ENCODE results near the gene THSD7B.

THSD7B gene

GRCh38 chr2:137207030-137207429 is 441.7 kb downstream of the THSD7B start:
- DNase-seq, result no peak

- no peak for DNase-seq
Measured at GRCh38 chr2:137208431-137208891, 443.1 kb downstream of the THSD7B start.

GRCh38 chr2:137210039-137210438 is 444.7 kb downstream of the THSD7B start:
- DNase-seq, result no peak

DNA sequence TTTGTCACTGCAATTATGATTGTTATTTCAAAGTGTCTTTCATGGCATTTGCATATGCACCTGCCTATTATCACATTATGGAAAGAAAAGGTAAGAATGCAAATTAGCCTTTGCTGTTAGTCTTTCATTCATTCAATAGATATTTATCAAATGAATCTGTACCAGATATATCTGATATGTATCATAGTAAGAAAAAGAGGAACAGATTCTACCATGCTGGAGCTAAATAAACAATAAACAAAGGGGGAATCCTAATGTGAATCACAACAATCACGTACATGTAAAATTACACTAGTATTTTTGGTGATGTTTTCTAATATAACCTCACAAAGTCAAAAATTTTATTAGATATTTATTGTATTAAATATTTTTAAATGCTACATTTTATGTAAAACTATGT is 446.4 kb downstream of the THSD7B start:
- no peak for DNase-seq

GRCh38 chr2:137220438-137220993 is 455.2 kb downstream of the THSD7B start:
- no peak for DNase-seq

DNA sequence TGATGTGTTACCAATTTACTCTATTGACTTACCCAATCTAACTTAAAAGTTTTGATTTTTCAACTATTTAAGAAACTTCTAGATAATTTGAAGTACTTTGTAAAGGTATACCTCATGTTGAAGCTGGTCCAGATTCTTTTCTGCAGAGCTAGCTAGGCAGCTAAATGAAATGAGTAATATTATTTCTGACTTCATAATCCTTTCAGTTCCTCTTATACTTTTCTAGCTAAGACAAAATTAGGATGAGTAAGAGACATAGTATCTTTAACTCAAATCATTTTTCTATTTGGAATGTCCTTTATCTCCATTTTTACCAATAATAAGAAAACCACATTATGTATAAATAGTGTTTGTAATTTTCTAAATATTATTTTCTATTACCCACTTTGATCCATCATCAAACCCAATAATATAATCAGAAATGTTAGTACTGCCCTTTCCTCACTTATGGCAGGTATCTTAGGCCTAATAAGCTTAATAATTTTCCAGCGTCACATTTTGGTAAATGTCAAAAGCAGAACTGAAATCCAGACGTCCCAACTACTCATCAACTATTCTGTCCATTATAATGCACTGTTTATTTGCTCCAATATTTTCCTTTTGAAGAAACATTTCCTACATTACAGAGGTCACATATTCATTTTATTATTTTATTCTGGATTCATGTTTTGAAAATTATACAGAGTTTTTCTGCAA is 456.6 kb downstream of the THSD7B start:
- DNase-seq, result no peak

DNA sequence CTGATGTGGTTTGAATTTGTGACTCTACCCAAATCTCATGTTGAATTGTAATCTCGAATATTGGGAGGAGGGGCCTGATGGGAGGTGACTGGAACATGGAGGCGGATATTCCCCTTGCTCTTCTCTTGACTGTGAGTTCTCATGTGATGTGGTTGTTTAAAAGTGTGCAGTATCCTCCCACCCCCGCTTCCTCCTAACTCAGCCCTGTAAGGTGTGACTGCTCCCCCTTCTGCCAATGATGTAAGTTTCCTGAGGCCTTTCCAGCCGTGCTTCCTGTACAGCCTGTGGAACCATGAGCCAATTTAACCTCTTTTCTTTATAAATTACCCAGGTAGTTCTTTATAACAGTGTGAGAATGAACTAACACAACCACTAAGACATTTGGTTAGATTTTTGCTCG is 458.4 kb downstream of the THSD7B start:
- DNase-seq, result no peak

DNA sequence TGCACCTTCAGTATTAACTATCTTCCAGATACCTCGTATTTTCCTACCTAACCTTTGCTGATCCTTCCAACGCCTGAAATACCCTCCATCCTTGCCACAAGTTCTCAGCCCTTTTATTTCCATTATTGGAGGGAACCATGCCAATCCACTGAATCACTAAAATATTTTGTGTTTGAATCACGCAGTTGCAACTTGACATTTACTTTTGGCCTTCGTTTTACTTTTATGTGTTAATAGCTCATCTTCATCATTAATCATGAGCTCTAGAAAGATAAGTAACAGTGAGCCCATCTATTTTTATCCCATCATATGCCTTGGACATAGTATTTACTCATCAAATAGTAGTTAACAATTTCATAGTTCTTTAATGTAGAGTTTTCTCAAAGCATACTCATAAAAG is 463.2 kb downstream of the THSD7B start:
- DNase-seq, result no peak

- DNase-seq, result no peak
Measured at GRCh38 chr2:137229834-137230233, 464.5 kb downstream of the THSD7B start.

DNA sequence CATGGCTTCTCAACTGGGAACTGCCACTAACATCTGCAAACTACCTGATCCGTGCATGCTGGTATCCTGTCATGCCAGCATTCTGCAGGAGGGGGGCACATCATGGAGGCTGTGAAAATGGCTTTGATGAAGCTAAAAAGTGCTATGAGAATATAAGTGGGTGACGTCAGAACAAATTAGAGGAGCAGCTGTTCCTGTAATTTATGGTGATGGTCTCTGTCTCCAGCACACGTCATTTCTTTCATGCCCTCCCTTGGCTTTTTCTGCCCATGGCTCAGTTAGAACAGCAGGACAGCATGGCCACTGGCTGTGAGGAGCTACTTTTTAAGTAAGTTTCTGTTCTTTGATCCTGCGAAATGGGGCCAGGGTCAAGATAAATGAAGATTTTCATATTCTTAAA is 466.3 kb downstream of the THSD7B start:
- no peak for DNase-seq

DNA sequence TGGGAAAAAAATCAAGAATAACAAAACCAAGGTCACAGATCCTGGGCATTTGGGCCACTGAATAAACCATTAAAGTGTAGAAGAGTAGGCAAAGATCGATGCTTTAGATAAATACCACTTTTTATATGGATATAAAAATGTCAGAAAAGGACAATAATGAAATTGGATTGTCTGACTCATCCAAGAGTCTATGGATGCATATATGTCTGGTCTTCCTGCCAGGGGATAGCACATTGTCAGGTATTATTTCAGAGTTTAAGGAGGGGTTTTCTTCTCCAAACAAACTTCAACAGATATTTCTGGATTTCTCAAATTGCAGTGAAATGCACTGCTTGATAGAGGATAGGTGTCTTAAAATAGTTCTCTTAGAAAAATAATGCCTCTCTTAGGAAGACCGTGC is 466.7 kb downstream of the THSD7B start:
- DNase-seq, result no peak

GRCh38 chr2:137233091-137233490 is 467.7 kb downstream of the THSD7B start:
- DNase-seq, result no peak

GRCh38 chr2:137237055-137237454 is 471.7 kb downstream of the THSD7B start:
- DNase-seq, result no peak

GRCh38 chr2:137238065-137238464 is 472.7 kb downstream of the THSD7B start:
- DNase-seq, result no peak

GRCh38 chr2:137249463-137250130 is 484.3 kb downstream of the THSD7B start:
- no peak for DNase-seq

DNA sequence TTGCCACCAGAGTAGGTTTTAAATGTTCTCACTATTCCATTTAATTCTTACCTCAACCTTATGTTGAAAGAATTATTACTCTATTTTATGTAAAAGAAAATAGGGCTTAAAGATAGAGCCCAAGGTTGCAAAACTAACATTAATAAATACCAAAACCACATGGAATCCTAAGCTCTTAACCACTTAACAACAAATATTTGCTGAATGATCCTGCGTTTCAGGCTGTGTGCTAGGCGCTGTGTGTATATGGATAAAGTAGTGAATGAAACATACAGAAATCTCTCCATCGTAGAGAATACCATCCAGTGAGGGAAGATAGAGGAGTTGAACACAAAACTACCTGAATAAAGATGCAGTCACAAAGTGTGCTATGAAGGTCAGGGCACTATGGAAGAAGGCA is 485.1 kb downstream of the THSD7B start:
- no peak for DNase-seq

DNA sequence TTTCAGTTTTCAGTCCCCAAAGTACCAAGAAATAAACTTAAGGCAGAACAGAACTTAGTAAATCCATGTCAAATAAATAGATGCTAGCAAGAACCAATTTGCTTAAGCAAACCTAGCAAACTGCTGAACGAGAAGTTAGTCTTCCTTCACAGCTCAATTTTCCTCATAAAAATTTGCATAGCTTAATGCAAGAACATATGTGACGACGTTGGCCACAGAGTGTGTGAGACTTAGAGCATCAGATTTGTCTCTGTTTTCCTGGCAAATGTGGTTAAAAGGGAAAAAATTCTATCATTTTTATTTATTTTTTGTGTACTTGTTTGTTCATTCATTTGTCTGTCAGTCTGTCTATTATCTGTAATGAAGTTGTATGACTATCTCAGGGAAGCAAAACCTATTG is 485.7 kb downstream of the THSD7B start:
- no peak for DNase-seq

DNA sequence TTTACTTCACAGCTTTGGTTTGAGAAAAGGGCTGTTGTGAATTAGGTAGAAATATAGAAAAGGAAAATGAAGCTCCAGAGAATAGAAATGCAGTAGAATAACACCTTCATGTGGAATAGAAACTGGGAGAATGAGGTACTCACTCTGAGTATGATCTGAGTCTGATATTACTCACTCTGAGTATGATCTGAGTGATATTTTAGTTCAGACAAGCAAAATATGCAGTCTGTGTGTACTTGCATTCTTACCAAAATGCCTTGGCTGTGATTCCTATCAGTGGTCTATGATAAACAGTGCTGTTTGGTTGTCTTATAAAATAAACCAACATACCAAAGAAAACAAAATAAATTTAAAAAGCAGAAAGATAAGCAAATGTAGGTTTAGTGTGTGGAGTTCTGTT is 487.6 kb downstream of the THSD7B start:
- no peak for DNase-seq

DNA sequence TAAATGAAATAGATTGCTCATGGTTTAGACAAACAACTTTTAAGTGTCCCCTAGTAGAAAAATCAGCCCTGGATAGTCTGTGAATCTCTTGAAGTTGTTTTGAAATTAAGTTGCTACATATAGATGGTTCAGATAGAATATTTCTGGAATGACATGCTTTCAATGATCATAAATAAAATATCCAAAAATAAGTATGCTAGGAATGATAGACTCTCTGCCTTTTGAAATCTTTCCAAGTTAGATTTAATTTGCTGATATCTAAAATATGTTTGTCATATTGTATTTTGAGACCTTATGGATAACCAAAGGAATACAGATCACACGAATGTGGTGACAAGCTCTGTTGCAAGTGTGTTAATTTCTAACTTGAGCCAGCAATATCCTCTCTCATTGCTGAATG is 488.7 kb downstream of the THSD7B start:
- no peak for DNase-seq

GRCh38 chr2:137255345-137255744 is 490.0 kb downstream of the THSD7B start:
- DNase-seq, result no peak

- no peak for DNase-seq
Measured at GRCh38 chr2:137255990-137256389, 490.6 kb downstream of the THSD7B start.

- DNase-seq, result no peak
Measured at GRCh38 chr2:137261881-137262585, 496.7 kb downstream of the THSD7B start.

DNA sequence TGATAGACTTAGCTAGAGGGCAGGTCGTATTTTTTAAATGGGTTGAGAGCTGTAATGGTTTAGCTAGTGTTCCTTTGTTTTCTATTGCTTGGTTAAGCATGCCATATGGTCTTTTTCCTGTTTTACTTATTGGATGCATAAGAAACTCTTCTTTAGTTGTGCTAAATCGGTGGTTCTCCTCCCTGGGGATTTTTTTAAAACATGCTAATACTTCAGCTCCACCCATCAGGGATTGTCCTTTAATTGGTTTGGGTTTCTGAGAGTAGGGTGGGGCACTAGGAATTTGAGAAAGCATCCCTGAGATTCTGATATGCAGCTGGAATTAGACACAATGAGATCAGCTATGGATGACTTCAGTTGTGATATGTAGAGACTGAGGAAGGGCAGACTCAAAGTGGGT is 497.2 kb downstream of the THSD7B start:
- DNase-seq, result no peak
